Panc1 (cell line): Measurements from ENCODE around the gene CAPN10. TPM values are rescaled to one million over a fixed set of nuclear protein-coding genes. Genes with fewer than 3 reads are reported as not detected.

Experiments
- ATAC-seq: fragments of 200-7000 bp; cut with Tn5 transposase; 2 replicates; pipeline ENCODE4 v1.9.1; 2020; ENCODE audit warnings: mild to moderate bottlenecking, moderate library complexity
- BruUV-seq: library from RNA; stranded (reverse); fragments of 400-500 nt; replicated peaks from 2 replicates; lab custom pipeline; 2021; lab: Mats Ljungman, UMichigan
- CTCF ChIA-PET: fragments of 300-600 bp; sonication (Branson Sonifier 250); formaldehyde crosslinking; loops from one replicate; lab custom pipeline; 2022; ENCODE audit warnings: antibody characterized with exemption; lab: Charles Lee
- POLR2A ChIA-PET: fragments of 300-600 bp; sonication (Branson Sonifier 250); formaldehyde crosslinking; loops from one replicate; lab custom pipeline; 2022; ENCODE audit warnings: antibody characterized with exemption; lab: Charles Lee
- DNase-seq: peaks from one replicate; pipeline ENCODE4 v3.0.0-alpha.2; 2010; ENCODE audit warnings: low read depth, low spot score
- H3K27ac ChIP-seq: 2 replicates; pipeline ENCODE4 v1.5.1; 2011; ENCODE audit warnings: mild to moderate bottlenecking, low read length, inconsistent platforms
- H3K27me3 ChIP-seq: fragments of 200-500 bp; sonication (Bioruptor generic); 2 replicates; pipeline ENCODE4 v1.6.0; 2014; ENCODE audit warnings: low read length, inconsistent platforms; ENCODE audit not compliant: control insufficient read depth, insufficient read depth
- H3K36me3 ChIP-seq: fragments of 200-500 bp; sonication (Bioruptor generic); 2 replicates; pipeline ENCODE4 v1.5.1; 2014; ENCODE audit warnings: inconsistent platforms, mild to moderate bottlenecking, low read length, moderate library complexity; ENCODE audit not compliant: control insufficient read depth, insufficient read depth
- H3K4me1 ChIP-seq: 2 replicates; pipeline ENCODE4 v1.5.1; 2011; ENCODE audit warnings: inconsistent platforms, mild to moderate bottlenecking, low read length, moderate library complexity; ENCODE audit not compliant: control insufficient read depth, insufficient read depth
- H3K4me3 ChIP-seq, 2 experiments: 2 replicates each; pipeline ENCODE4 v1.5.1; 2011 to 2012; ENCODE audit warnings: low read depth in 2 of 2, low read length in 2 of 2, mild to moderate bottlenecking in 2 of 2, inconsistent platforms in 1 of 2, moderate library complexity in 1 of 2
- H3K9me3 ChIP-seq: fragments of 200-500 bp; sonication (Bioruptor generic); 2 replicates; pipeline ENCODE4 v1.5.1; 2014; ENCODE audit warnings: low read depth, mild to moderate bottlenecking, inconsistent platforms, low read length, moderate library complexity; ENCODE audit not compliant: control insufficient read depth, insufficient read depth
- POLR2AphosphoS5 ChIP-seq: IDR thresholded peaks from 2 replicates; pipeline ENCODE4 v1.6.1; 2012; ENCODE audit warnings: mild to moderate bottlenecking, low read depth, low read length, moderate library complexity
- REST ChIP-seq, 2 experiments: IDR thresholded peaks; 2 replicates each; pipeline ENCODE4 v1.6.1; 2011 to 2012; ENCODE audit warnings: low read depth in 2 of 2, control low read depth in 1 of 2, low read length in 1 of 2, mild to moderate bottlenecking in 1 of 2, moderate library complexity in 1 of 2; ENCODE audit not compliant: insufficient read depth in 1 of 2
- SIN3A ChIP-seq: IDR thresholded peaks from 2 replicates; pipeline ENCODE4 v1.6.1; 2012; ENCODE audit warnings: low read depth, mild to moderate bottlenecking, low read length, moderate library complexity, borderline replicate concordance; ENCODE audit not compliant: insufficient read depth
- TCF7L2 ChIP-seq: IDR thresholded peaks from 2 replicates; pipeline ENCODE4 v1.6.1; 2011; ENCODE audit warnings: mild to moderate bottlenecking, low read depth, low read length, inconsistent platforms
- in situ Hi-C: cut with HindIII; loops from 2 replicates; pipeline ENCODE4 v1.10.0; 2016; ENCODE audit warnings: low sequenced_read_pairs, low pct_unique_long_range_greater_than_20kb
- intact Hi-C: fragments of 100-400 bp; cut with micrococcal nuclease; formaldehyde crosslinking; loops from one replicate; pipeline ENCODE4 v1.10.0; 2022; ENCODE audit not compliant: unreplicated experiment
- total RNA-seq: library from RNA; stranded (reverse); gene quantifications from one replicate; pipeline ENCODE4 v1.2.1, GENCODE V29; 2021; ENCODE audit not compliant: unreplicated experiment
- TF ChIP-seq, protein P1 (sequence below): fragments of 450-650 bp; IDR thresholded peaks from 2 replicates; pipeline ENCODE4 v1.5.1; 2017; ENCODE audit warnings: mild to moderate bottlenecking

Gene CAPN10
- total RNA-seq, 1 experiment from 2014 or later = 38.6 TPM

GRCh38 chr2:240560084-240560479, 26.5 kb upstream of the CAPN10 start, which contains the start of gene DUSP28:
Gene DUSP28, plus strand, starts transcription at chr2:240560357. Its CDS starts 328 bp downstream, at chr2:240560685.
- CTCF ChIA-PET = no interaction called here
- H3K27ac ChIP-seq = peak within 1 kb of the TSS; percentile 92
- POLR2A ChIA-PET = no interaction called here
- H3K4me3 ChIP-seq = peak within 1 kb of the TSS; percentile 74 to 84
- peak; percentile 82 for ATAC-seq
- intact Hi-C loops = no loop called here
- H3K9me3 ChIP-seq = no peaks in the 10 kb centered on the region
- H3K27me3 ChIP-seq = no peaks in the 10 kb centered on the region
- DNase-seq = no peak
- in situ Hi-C loops = no loop called here
- H3K4me1 ChIP-seq = peaks cover 35% of the 10 kb centered on the region
- H3K36me3 ChIP-seq = peaks cover 4% of the 10 kb centered on the region
- TF ChIP-seq, protein P1, sequence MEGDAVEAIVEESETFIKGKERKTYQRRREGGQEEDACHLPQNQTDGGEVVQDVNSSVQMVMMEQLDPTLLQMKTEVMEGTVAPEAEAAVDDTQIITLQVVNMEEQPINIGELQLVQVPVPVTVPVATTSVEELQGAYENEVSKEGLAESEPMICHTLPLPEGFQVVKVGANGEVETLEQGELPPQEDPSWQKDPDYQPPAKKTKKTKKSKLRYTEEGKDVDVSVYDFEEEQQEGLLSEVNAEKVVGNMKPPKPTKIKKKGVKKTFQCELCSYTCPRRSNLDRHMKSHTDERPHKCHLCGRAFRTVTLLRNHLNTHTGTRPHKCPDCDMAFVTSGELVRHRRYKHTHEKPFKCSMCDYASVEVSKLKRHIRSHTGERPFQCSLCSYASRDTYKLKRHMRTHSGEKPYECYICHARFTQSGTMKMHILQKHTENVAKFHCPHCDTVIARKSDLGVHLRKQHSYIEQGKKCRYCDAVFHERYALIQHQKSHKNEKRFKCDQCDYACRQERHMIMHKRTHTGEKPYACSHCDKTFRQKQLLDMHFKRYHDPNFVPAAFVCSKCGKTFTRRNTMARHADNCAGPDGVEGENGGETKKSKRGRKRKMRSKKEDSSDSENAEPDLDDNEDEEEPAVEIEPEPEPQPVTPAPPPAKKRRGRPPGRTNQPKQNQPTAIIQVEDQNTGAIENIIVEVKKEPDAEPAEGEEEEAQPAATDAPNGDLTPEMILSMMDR = no peak
- TF ChIP-seq REST (IDR thresholded peaks at IDR 0.05; ENCODE audit: insufficient read depth in 1 of 2, low read depth in 2 of 2, low read length in 1 of 2) (no peak), SIN3A (0 out of 2 replicates have a peak, but pooled peaks have one; percentile 77), POLR2AphosphoS5 (peak; percentile 92), TCF7L2 (no peak)
- no TSS peak for BruUV-seq

- in situ Hi-C loops = no loop called here
- Histone ChIP-seq H3K9me3 (no peaks in the 10 kb centered on the region), H3K27me3 (no peaks in the 10 kb centered on the region), H3K4me3 (peak overlapping the region; percentile 74 to 84), H3K4me1 (peaks cover 41% of the 10 kb centered on the region), H3K27ac (peak overlapping the region; percentile 92), H3K36me3 (peaks cover 4% of the 10 kb centered on the region)
- peak; percentile 84 for DNase-seq
- intact Hi-C loops = no loop called here
- peak; percentile 83 for ATAC-seq
- POLR2A ChIA-PET = interaction anchor here (0.7 kb wide), 2 partner anchors 8 to 125 kb away, joined by 3 to 15 read pairs; partner anchors contain the start of gene RNPEPL1
- CTCF ChIA-PET = no interaction called here
- TF ChIP-seq, protein P1 = peak; percentile 23
- TF ChIP-seq POLR2AphosphoS5 = peak; percentile 86
- TF ChIP-seq REST (IDR thresholded peaks at IDR 0.05; ENCODE audit: insufficient read depth in 1 of 2, low read depth in 2 of 2, low read length in 1 of 2) = no peak
- TF ChIP-seq SIN3A = 0 out of 2 replicates have a peak, but pooled peaks have one; percentile 64
- no peak for TF ChIP-seq TCF7L2
- BruUV-seq = no TSS peak
Observed at GRCh38 chr2:240560480-240561324, 25.8 kb upstream of the CAPN10 start.
